ENCODE measurements around the gene DNAJB6. TPM values are rescaled to one million over a fixed set of nuclear protein-coding genes. Genes with fewer than 3 reads are reported as not detected.

DNAJB6 gene
- total RNA-seq, 1 donor from 2014 or later = 95.8 TPM

GRCh38 chr7:157465891-157466866 lies 129.4 kb downstream of the DNAJB6 start:
- DNase-seq (ENCODE audit: low spot score) = no peak

GRCh38 chr7:157466867-157467261 lies 130.1 kb downstream of the DNAJB6 start:
- DNase-seq (ENCODE audit: low spot score) = no peak

Other genes with a start within 250 kb of the DNAJB6 start
- gene UBE3C, start 198.1 kb upstream of the DNAJB6 start, total RNA-seq = 60.4 TPM

Measured in mucosa of gallbladder (tissue), 1 donor.